ENCODE data around the gene EGR2. TPM values are rescaled to one million over a fixed set of nuclear protein-coding genes. Genes with fewer than 3 reads are reported as not detected.

EGR2 gene
- total RNA-seq, 1 experiment from 2014 or later, result 0.82 TPM

GRCh38 chr10:62795100-62795499 is 21.1 kb downstream of the EGR2 start:
- peaks cover 40% of the 10 kb centered on the region for H3K27me3 ChIP-seq (ENCODE audit: control insufficient read depth, insufficient read depth, low read length)
- H3K27ac ChIP-seq (ENCODE audit: low read length), result no peak overlapping the region
- ATAC-seq (no peak), DNase-seq (ENCODE audit: low read depth, low spot score) (no peak)
- ChIA-PET POLR2A (interaction anchor here (0.5 kb wide), 1 partner anchor 138 kb away, joined by 3 read pairs; no protein-coding TSS in a partner anchor), CTCF (no interaction called here)
- in situ Hi-C loops (cut with HindIII; ENCODE audit: low pct_unique_long_range_greater_than_20kb, low sequenced_read_pairs), result no loop called here
- no peak for TF ChIP-seq SIN3A (IDR thresholded peaks at IDR 0.05; ENCODE audit: borderline replicate concordance, insufficient read depth, low read depth, low read length)
- TF ChIP-seq TCF7L2 (IDR thresholded peaks at IDR 0.05; ENCODE audit: low read depth, low read length), result no peak
- no peak for TF ChIP-seq CTCF (IDR thresholded peaks at IDR 0.05)
- no peak for TF ChIP-seq POLR2AphosphoS5 (IDR thresholded peaks at IDR 0.05; ENCODE audit: low read depth, low read length)
- no peak for TF ChIP-seq REST (IDR thresholded peaks at IDR 0.05; ENCODE audit: insufficient read depth in 1 of 2, low read depth in 2 of 2, low read length in 1 of 2)
- H3K4me3 ChIP-seq (ENCODE audit: low read depth in 2 of 2, low read length in 2 of 2), result no peak overlapping the region
- BruUV-seq (replicated peaks), result no TSS peak
- H3K36me3 ChIP-seq (ENCODE audit: control insufficient read depth, insufficient read depth, low read length), result no peaks in the 10 kb centered on the region
- no peaks in the 10 kb centered on the region for H3K4me1 ChIP-seq (ENCODE audit: control insufficient read depth, insufficient read depth, low read length)
- H3K9me3 ChIP-seq (ENCODE audit: control insufficient read depth, insufficient read depth, low read depth, low read length), result no peaks in the 10 kb centered on the region
- intact Hi-C loops (cut with micrococcal nuclease; ENCODE audit: unreplicated experiment), result no loop called here

GRCh38 chr10:62794306-62794705 is 21.9 kb downstream of the EGR2 start:
- H3K27ac ChIP-seq (ENCODE audit: low read length), result no peak overlapping the region
- DNase-seq (ENCODE audit: low read depth, low spot score) (no peak), ATAC-seq (no peak)
- CTCF ChIA-PET, result interaction anchor here (0.6 kb wide), 1 partner anchor 242 kb away, joined by 3 read pairs; no protein-coding TSS in a partner anchor
- no peaks in the 10 kb centered on the region for H3K9me3 ChIP-seq (ENCODE audit: control insufficient read depth, insufficient read depth, low read depth, low read length)
- TF ChIP-seq SIN3A (IDR thresholded peaks at IDR 0.05; ENCODE audit: borderline replicate concordance, insufficient read depth, low read depth, low read length) (no peak), TCF7L2 (IDR thresholded peaks at IDR 0.05; ENCODE audit: low read depth, low read length) (no peak), REST (IDR thresholded peaks at IDR 0.05; ENCODE audit: insufficient read depth in 1 of 2, low read depth in 2 of 2, low read length in 1 of 2) (no peak), POLR2AphosphoS5 (IDR thresholded peaks at IDR 0.05; ENCODE audit: low read depth, low read length) (no peak), CTCF (IDR thresholded peaks at IDR 0.05) (no peak)
- H3K4me1 ChIP-seq (ENCODE audit: control insufficient read depth, insufficient read depth, low read length), result no peaks in the 10 kb centered on the region
- intact Hi-C loops (cut with micrococcal nuclease; ENCODE audit: unreplicated experiment), result no loop called here
- H3K36me3 ChIP-seq (ENCODE audit: control insufficient read depth, insufficient read depth, low read length), result no peaks in the 10 kb centered on the region
- in situ Hi-C loops (cut with HindIII; ENCODE audit: low pct_unique_long_range_greater_than_20kb, low sequenced_read_pairs), result no loop called here
- peaks cover 37% of the 10 kb centered on the region for H3K27me3 ChIP-seq (ENCODE audit: control insufficient read depth, insufficient read depth, low read length)
- H3K4me3 ChIP-seq (ENCODE audit: low read depth in 2 of 2, low read length in 2 of 2), result no peak overlapping the region
- POLR2A ChIA-PET, result interaction anchor here (0.6 kb wide), 1 partner anchor 381 kb away, joined by 3 read pairs; no protein-coding TSS in a partner anchor
- no TSS peak for BruUV-seq (replicated peaks)

Data from Panc1 (cell line).